Measurements from ENCODE around the gene BST1.

Gene BST1

GRCh38 chr4:15702941-15703403, at the start of gene BST1:
TSS of gene BST1 (plus strand) at chr4:15703065. CDS start at chr4:15703145, 80 bp downstream.
- Histone ChIP-seq H3K9ac (ENCODE audit: low read depth, low read length) (peak within 1 kb of the TSS; percentile 21; the same call in 1 of the 2 replicates), H3K4me3 (ENCODE audit: low read depth, low read length) (peak within 1 kb of the TSS; percentile 55), H3K27me3 (ENCODE audit: control insufficient read depth, insufficient read depth, low read length) (peaks cover 3% of the 10 kb centered on the region; the same call in 1 of the 2 replicates), H3K36me3 (ENCODE audit: control insufficient read depth, insufficient read depth, low read length) (no peaks in the 10 kb centered on the region), H3K9me3 (ENCODE audit: control insufficient read depth, insufficient read depth, low read length) (no peaks in the 10 kb centered on the region), H3K4me1 (ENCODE audit: control insufficient read depth, insufficient read depth, low read length) (peaks cover 4% of the 10 kb centered on the region), H3K27ac (ENCODE audit: low read depth, low read length) (no peak within 1 kb of the TSS)

GRCh38 chr4:15653420-15653819, 49.4 kb upstream of the BST1 start:
- H3K4me1 ChIP-seq (ENCODE audit: control insufficient read depth, insufficient read depth, low read length) = peaks cover 39% of the 10 kb centered on the region
- peak overlapping the region; percentile 91 for H3K4me3 ChIP-seq (ENCODE audit: low read depth, low read length)
- H3K27ac ChIP-seq (ENCODE audit: low read depth, low read length) = peak overlapping the region; percentile 52
- 0 out of 2 replicates have a peak overlapping the region, but pooled peaks have one; percentile 76 for H3K9ac ChIP-seq (ENCODE audit: low read depth, low read length)
- H3K36me3 ChIP-seq (ENCODE audit: control insufficient read depth, insufficient read depth, low read length) = no peaks in the 10 kb centered on the region
- no peaks in the 10 kb centered on the region for H3K9me3 ChIP-seq (ENCODE audit: control insufficient read depth, insufficient read depth, low read length)
- no peaks in the 10 kb centered on the region for H3K27me3 ChIP-seq (ENCODE audit: control insufficient read depth, insufficient read depth, low read length)

GRCh38 chr4:15653864-15654592, 48.8 kb upstream of the BST1 start:
- Histone ChIP-seq H3K4me1 (ENCODE audit: control insufficient read depth, insufficient read depth, low read length) (peaks cover 39% of the 10 kb centered on the region), H3K27me3 (ENCODE audit: control insufficient read depth, insufficient read depth, low read length) (no peaks in the 10 kb centered on the region), H3K4me3 (ENCODE audit: low read depth, low read length) (peak overlapping the region; percentile 91), H3K9me3 (ENCODE audit: control insufficient read depth, insufficient read depth, low read length) (no peaks in the 10 kb centered on the region), H3K27ac (ENCODE audit: low read depth, low read length) (peak overlapping the region; percentile 94), H3K9ac (ENCODE audit: low read depth, low read length) (peak overlapping the region; percentile 76), H3K36me3 (ENCODE audit: control insufficient read depth, insufficient read depth, low read length) (no peaks in the 10 kb centered on the region)

GRCh38 chr4:15654593-15655222, 48.2 kb upstream of the BST1 start:
- no peaks in the 10 kb centered on the region for H3K27me3 ChIP-seq (ENCODE audit: control insufficient read depth, insufficient read depth, low read length)

GRCh38 chr4:15655223-15656037, 47.4 kb upstream of the BST1 start, which contains the start of gene FBXL5:
TSS of gene FBXL5 (minus strand) at chr4:15655357. CDS start at chr4:15655287, 70 bp downstream.
- peaks cover 32% of the 10 kb centered on the region for H3K4me1 ChIP-seq (ENCODE audit: control insufficient read depth, insufficient read depth, low read length)

More at GRCh38 chr4:15654593-15655222, 48.2 kb upstream of the BST1 start:
- Histone ChIP-seq H3K4me1 (ENCODE audit: control insufficient read depth, insufficient read depth, low read length) (peaks cover 37% of the 10 kb centered on the region), H3K9me3 (ENCODE audit: control insufficient read depth, insufficient read depth, low read length) (no peaks in the 10 kb centered on the region), H3K36me3 (ENCODE audit: control insufficient read depth, insufficient read depth, low read length) (no peaks in the 10 kb centered on the region), H3K9ac (ENCODE audit: low read depth, low read length) (peak overlapping the region; percentile 76), H3K27ac (ENCODE audit: low read depth, low read length) (peak overlapping the region; percentile 94), H3K4me3 (ENCODE audit: low read depth, low read length) (peak overlapping the region; percentile 91)

GRCh38 chr4:15656038-15656470, 46.8 kb upstream of the BST1 start:
- no peaks in the 10 kb centered on the region for H3K9me3 ChIP-seq (ENCODE audit: control insufficient read depth, insufficient read depth, low read length)
- no peaks in the 10 kb centered on the region for H3K36me3 ChIP-seq (ENCODE audit: control insufficient read depth, insufficient read depth, low read length)
- H3K9ac ChIP-seq (ENCODE audit: low read depth, low read length) = peak overlapping the region; percentile 94
- peak overlapping the region; percentile 96 for H3K27ac ChIP-seq (ENCODE audit: low read depth, low read length)
- H3K4me3 ChIP-seq (ENCODE audit: low read depth, low read length) = peak overlapping the region; percentile 91
- no peaks in the 10 kb centered on the region for H3K27me3 ChIP-seq (ENCODE audit: control insufficient read depth, insufficient read depth, low read length)
- H3K4me1 ChIP-seq (ENCODE audit: control insufficient read depth, insufficient read depth, low read length) = peaks cover 32% of the 10 kb centered on the region

More at GRCh38 chr4:15655223-15656037, 47.4 kb upstream of the BST1 start, which contains the start of gene FBXL5:
- Histone ChIP-seq H3K4me3 (ENCODE audit: low read depth, low read length) (peak within 1 kb of the TSS; percentile 91), H3K36me3 (ENCODE audit: control insufficient read depth, insufficient read depth, low read length) (no peaks in the 10 kb centered on the region), H3K9ac (ENCODE audit: low read depth, low read length) (peak within 1 kb of the TSS; percentile 94), H3K27ac (ENCODE audit: low read depth, low read length) (peak within 1 kb of the TSS; percentile 96), H3K27me3 (ENCODE audit: control insufficient read depth, insufficient read depth, low read length) (no peaks in the 10 kb centered on the region), H3K9me3 (ENCODE audit: control insufficient read depth, insufficient read depth, low read length) (no peaks in the 10 kb centered on the region)

GRCh38 chr4:15657366-15657765, 45.5 kb upstream of the BST1 start:
- peaks cover 24% of the 10 kb centered on the region for H3K4me1 ChIP-seq (ENCODE audit: control insufficient read depth, insufficient read depth, low read length)
- no peaks in the 10 kb centered on the region for H3K27me3 ChIP-seq (ENCODE audit: control insufficient read depth, insufficient read depth, low read length)
- H3K9me3 ChIP-seq (ENCODE audit: control insufficient read depth, insufficient read depth, low read length) = no peaks in the 10 kb centered on the region
- no peak overlapping the region for H3K27ac ChIP-seq (ENCODE audit: low read depth, low read length)
- H3K36me3 ChIP-seq (ENCODE audit: control insufficient read depth, insufficient read depth, low read length) = no peaks in the 10 kb centered on the region
- no peak overlapping the region for H3K9ac ChIP-seq (ENCODE audit: low read depth, low read length)
- H3K4me3 ChIP-seq (ENCODE audit: low read depth, low read length) = no peak overlapping the region

GRCh38 chr4:15658136-15658770, 44.6 kb upstream of the BST1 start:
- H3K4me3 ChIP-seq (ENCODE audit: low read depth, low read length) = no peak overlapping the region
- peaks cover 15% of the 10 kb centered on the region for H3K4me1 ChIP-seq (ENCODE audit: control insufficient read depth, insufficient read depth, low read length)
- H3K9ac ChIP-seq (ENCODE audit: low read depth, low read length) = no peak overlapping the region
- H3K9me3 ChIP-seq (ENCODE audit: control insufficient read depth, insufficient read depth, low read length) = no peaks in the 10 kb centered on the region
- 0 out of 2 replicates have a peak, but pooled peaks cover 3% of the 10 kb centered on the region for H3K36me3 ChIP-seq (ENCODE audit: control insufficient read depth, insufficient read depth, low read length)
- H3K27ac ChIP-seq (ENCODE audit: low read depth, low read length) = no peak overlapping the region
- H3K27me3 ChIP-seq (ENCODE audit: control insufficient read depth, insufficient read depth, low read length) = no peaks in the 10 kb centered on the region

- Histone ChIP-seq H3K4me1 (ENCODE audit: control insufficient read depth, insufficient read depth, low read length) (peaks cover 10% of the 10 kb centered on the region), H3K4me3 (ENCODE audit: low read depth, low read length) (no peak overlapping the region), H3K9me3 (ENCODE audit: control insufficient read depth, insufficient read depth, low read length) (no peaks in the 10 kb centered on the region), H3K27ac (ENCODE audit: low read depth, low read length) (no peak overlapping the region), H3K27me3 (ENCODE audit: control insufficient read depth, insufficient read depth, low read length) (no peaks in the 10 kb centered on the region), H3K36me3 (ENCODE audit: control insufficient read depth, insufficient read depth, low read length) (0 out of 2 replicates have a peak, but pooled peaks cover 3% of the 10 kb centered on the region), H3K9ac (ENCODE audit: low read depth, low read length) (no peak overlapping the region)
Measured at GRCh38 chr4:15658781-15659180, 44.1 kb upstream of the BST1 start.

Data from HUES48 (cell line).